Activated CD8-positive, alpha-beta memory T cell treated with anti-CD3 and anti-CD28 coated beads, Interleukin-2, amount 50 U/mL, for 48 hours (primary cell): ENCODE measurements around the gene OR13J1.
A peak's percentile ranks its signal among the peaks of the same experiment; 100 is the strongest.

Source experiments
- DNase-seq: peaks from one replicate; pipeline ENCODE4 v3.0.0-alpha.2; 2020

OR13J1 gene

GRCh38 chr9:35856206-35856605 is 14.0 kb downstream of the OR13J1 start:
- DNase-seq: no peak

GRCh38 chr9:35854091-35854762 is 16.0 kb downstream of the OR13J1 start:
- peak; percentile 37 for DNase-seq

GRCh38 chr9:35852876-35853865 is 17.0 kb downstream of the OR13J1 start:
- peak; percentile 42 for DNase-seq

- DNase-seq: peak; percentile 18
Observed at GRCh38 chr9:35852267-35852815, 17.9 kb downstream of the OR13J1 start.

- peak; percentile 60 for DNase-seq
Observed at GRCh38 chr9:35847792-35848572, 22.2 kb downstream of the OR13J1 start.

GRCh38 chr9:35845824-35846771 is 24.1 kb downstream of the OR13J1 start:
- no peak for DNase-seq

GRCh38 chr9:35844628-35845270 is 25.5 kb downstream of the OR13J1 start:
- DNase-seq: no peak

GRCh38 chr9:35842795-35843194 is 27.4 kb downstream of the OR13J1 start:
- no peak for DNase-seq

GRCh38 chr9:35842020-35842745 is 28.0 kb downstream of the OR13J1 start:
- DNase-seq: no peak

- no peak for DNase-seq
Observed at GRCh38 chr9:35841645-35841900, 28.6 kb downstream of the OR13J1 start.

- no peak for DNase-seq
Observed at GRCh38 chr9:35840881-35841644, 29.1 kb downstream of the OR13J1 start.

- DNase-seq: no peak
Observed at GRCh38 chr9:35839926-35840325, 30.3 kb downstream of the OR13J1 start.

- no peak for DNase-seq
Observed at GRCh38 chr9:35836595-35836994, 33.6 kb downstream of the OR13J1 start.

GRCh38 chr9:35835766-35836165 is 34.4 kb downstream of the OR13J1 start:
- no peak for DNase-seq

- no peak for DNase-seq
Observed at GRCh38 chr9:35835216-35835632, 35.0 kb downstream of the OR13J1 start.

GRCh38 chr9:35834260-35835215 is 35.7 kb downstream of the OR13J1 start:
- no peak for DNase-seq

- DNase-seq: no peak
Observed at GRCh38 chr9:35832814-35833213, 37.4 kb downstream of the OR13J1 start.

- DNase-seq: no peak
Observed at GRCh38 chr9:35831040-35831439, 39.2 kb downstream of the OR13J1 start.

GRCh38 chr9:35829764-35830096 is 40.5 kb downstream of the OR13J1 start:
- DNase-seq: no peak
